GM19455 (cell line): Measurements from ENCODE around the gene PI4K2A.
A peak's percentile ranks its signal among the peaks of the same experiment; 100 is the strongest.
"Not testable (repeated sequence)": the region's sequence is repeated elsewhere in the genome, so short reads cannot be mapped to it uniquely, and the experiment has no call there.

Experiments used
- ATAC-seq: cut with Tn5 transposase; IDR thresholded peaks from one replicate; pipeline ENCODE4 v1.9.1; 2021; ENCODE audit not compliant: unreplicated experiment

The PI4K2A gene

GRCh38 chr10:97631098-97631497 lies 9.4 kb upstream of the PI4K2A start:
- no peak for ATAC-seq

- peak; percentile 99 for ATAC-seq
Observed at GRCh38 chr10:97632949-97633884, 7.3 kb upstream of the PI4K2A start, which contains the start of gene MORN4. Gene MORN4 (minus strand): TSS chr10:97633500. CDS start chr10:97619653, 13,847 bp downstream.

- no peak for ATAC-seq
Observed at GRCh38 chr10:97633921-97634320, 6.5 kb upstream of the PI4K2A start.

GRCh38 chr10:97635577-97635976 lies 4.9 kb upstream of the PI4K2A start:
- no peak for ATAC-seq

- not testable (repeated sequence) for ATAC-seq
Observed at GRCh38 chr10:97639090-97639489, 1.4 kb upstream of the PI4K2A start.

GRCh38 chr10:97640868-97641811 lies 669 bp downstream of the PI4K2A start:
- ATAC-seq = no peak

GRCh38 chr10:97642471-97643159 lies 2.1 kb downstream of the PI4K2A start:
- ATAC-seq = not testable (repeated sequence)

- ATAC-seq = no peak
Observed at GRCh38 chr10:97643441-97643985, 3.0 kb downstream of the PI4K2A start.

- no peak for ATAC-seq
Observed at GRCh38 chr10:97644936-97645335, 4.5 kb downstream of the PI4K2A start.

GRCh38 chr10:97647556-97647955 lies 7.1 kb downstream of the PI4K2A start:
- ATAC-seq = no peak

GRCh38 chr10:97648562-97649404 lies 8.3 kb downstream of the PI4K2A start:
- ATAC-seq = peak; percentile 85

- not testable (repeated sequence) for ATAC-seq
Observed at GRCh38 chr10:97649405-97649750, 8.9 kb downstream of the PI4K2A start.

- no peak for ATAC-seq
Observed at GRCh38 chr10:97650726-97651125, 10.3 kb downstream of the PI4K2A start.

GRCh38 chr10:97651773-97652172 lies 11.3 kb downstream of the PI4K2A start:
- no peak for ATAC-seq

- no peak for ATAC-seq
Observed at GRCh38 chr10:97656777-97657176, 16.3 kb downstream of the PI4K2A start.

- no peak for ATAC-seq
Observed at GRCh38 chr10:97659589-97659988, 19.1 kb downstream of the PI4K2A start.

GRCh38 chr10:97664282-97664850 lies 23.9 kb downstream of the PI4K2A start:
- ATAC-seq = no peak

- no peak for ATAC-seq
Observed at GRCh38 chr10:97666992-97667391, 26.5 kb downstream of the PI4K2A start.

- ATAC-seq = no peak
Observed at GRCh38 chr10:97667463-97667862, 27.0 kb downstream of the PI4K2A start.
